Hypothalamus (tissue), 51 donors: ENCODE measurements around the gene SLC12A4.
"Not testable (repeated sequence)": the region's sequence is repeated elsewhere in the genome, so short reads cannot be mapped to it uniquely, and the experiment has no call there.

Source experiments
- DNase-seq, 51 donors: peaks; one replicate each; lab custom pipeline; 2025; lab: John Stamatoyannopoulos, UW

The SLC12A4 gene

GRCh38 chr16:67943619-67944504 lies 24.6 kb downstream of the SLC12A4 start, which contains the start of gene LCAT:
Gene LCAT (minus strand): TSS chr16:67944120. CDS start chr16:67944101, 19 bp downstream.
- peak in 48 of 51 donors; percentile 17 to 91 (median 69) for DNase-seq

GRCh38 chr16:67943256-67943618 lies 25.2 kb downstream of the SLC12A4 start:
- no peak for DNase-seq

DNA sequence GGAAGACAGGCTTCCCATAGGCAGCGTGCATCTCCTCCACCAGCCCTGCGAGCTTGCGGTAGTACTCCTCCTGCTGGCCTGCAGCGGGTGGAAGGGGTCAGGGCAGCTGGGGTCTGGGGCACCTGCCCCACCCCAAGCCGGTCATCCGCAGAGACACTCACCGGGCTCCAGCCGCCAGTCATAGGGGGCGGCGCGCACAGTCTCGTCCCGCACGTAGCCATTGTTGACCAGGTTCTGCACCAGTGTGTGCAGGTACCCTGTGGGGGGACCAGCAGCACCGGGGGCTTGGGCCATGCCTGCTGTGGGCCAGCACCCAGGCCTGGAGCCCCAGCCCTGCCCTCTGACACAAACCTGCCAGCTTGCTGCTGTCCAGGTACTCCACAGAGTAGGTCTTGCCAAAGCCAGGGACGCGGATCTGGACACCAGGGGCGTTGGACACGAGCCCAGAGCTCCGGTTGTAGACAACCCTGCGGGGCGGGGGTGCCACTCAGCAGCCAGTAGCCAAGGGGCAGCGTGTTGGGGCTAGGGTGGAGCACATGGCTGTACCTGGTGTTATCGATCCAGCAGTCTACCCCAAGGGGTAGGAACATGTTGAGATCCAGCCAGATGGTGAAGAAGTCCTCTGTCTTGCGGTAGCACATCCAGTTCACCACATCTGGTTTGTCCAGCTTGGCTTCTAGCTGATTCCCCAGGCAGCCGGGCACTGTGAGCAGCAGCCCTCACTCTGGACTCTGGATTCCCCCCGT lies 25.8 kb downstream of the SLC12A4 start:
- no peak for DNase-seq

DNA sequence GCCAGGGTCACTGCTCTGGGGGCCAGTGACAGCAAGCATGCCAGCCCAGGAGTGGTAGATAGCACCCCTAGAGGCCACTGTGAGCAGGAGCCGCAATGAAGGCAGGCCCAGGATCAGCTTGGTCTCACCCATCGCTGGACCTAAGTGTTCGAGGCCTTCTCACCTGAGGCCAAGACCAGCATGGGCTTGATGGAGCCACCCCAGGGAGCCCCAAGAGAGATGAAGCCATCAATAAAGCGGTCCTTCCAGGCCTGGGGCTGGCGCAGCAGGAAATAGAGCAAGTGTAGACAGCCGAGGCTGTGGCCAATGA lies 26.3 kb downstream of the SLC12A4 start:
- DNase-seq: peak in 11 of 51 donors; percentile 14 to 39 (median 32)

- DNase-seq: peak in 1 of 51 donors; percentile 14
These were observed 26.8 kb downstream of the SLC12A4 start for GRCh38 chr16:67941469-67942199.

DNA sequence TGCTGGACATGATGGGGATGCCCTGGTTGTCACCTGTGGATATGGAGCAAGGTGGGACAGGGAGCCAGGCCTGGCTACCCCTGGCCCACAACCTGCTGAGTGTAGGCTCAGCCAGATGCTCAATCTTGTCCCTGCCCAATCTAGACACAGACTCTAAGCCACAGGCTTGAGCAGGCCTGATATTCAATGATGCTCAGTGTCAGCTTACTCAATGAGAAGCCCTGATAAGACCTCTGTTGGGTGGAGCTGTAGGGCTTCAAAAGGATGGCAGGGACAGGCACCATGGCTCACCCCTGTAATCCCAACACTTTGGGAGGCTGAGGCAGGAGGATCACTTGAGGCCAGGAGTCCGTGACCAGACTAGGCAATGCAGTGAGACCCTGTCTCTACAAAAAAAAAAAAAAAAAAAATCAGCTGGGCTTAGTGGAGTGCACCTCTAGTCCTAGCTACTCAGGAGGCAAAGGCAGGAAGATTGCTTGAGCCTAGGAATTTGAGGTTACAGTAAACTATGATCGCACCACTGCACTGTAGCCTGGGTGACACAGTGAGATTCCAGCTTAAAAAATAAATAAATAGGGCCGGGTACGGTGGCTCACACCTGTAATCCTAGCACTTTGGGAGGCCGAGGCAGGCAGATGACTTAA lies 27.9 kb downstream of the SLC12A4 start:
- DNase-seq: no peak

DNA sequence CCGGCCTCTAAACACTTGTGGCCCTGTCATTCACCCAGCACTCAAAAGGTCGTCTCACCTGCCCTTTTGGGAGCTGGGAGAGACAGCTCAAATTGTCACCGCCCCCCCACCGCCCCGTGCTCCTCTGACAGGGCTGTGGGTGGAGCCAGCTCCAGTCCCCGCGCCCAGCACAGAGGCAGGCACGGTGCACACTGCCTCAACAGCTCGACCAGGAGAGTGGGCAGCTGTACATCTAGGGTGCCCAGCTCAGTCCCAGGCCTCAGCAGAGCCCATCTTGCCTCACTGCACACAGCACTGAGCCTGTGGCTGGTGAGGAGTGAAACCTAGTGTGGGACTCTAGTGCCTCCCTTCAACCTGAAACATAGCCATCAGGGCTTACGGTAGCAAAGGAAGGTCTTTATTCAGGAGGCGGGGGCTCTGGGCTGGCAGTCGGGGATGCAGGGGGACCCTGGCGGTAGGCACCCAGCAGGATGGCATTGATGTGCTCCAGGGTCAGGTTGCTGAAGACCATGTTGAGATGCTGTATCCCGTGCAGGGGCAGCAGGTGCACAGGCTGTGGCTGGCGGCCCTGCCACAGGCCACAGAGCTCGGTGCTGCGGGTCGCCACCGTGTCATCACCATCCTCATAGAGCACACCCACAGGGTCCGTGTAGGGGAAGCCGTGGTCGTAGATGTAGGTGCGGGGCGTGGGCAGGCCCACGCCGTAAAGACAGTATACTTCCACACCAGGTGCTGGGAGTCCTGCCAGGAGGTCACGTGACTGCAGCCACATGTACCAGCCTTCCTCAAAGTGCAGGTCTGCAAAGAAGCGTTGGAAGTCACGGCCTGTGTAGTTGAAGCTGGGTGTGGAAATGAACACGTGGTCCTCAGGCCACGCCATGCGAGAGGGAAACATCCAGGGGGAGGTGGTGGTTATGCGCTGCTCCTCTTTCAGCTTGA lies 28.7 kb downstream of the SLC12A4 start:
- no peak for DNase-seq

GRCh38 chr16:67937713-67938112 lies 30.7 kb downstream of the SLC12A4 start:
- not testable (repeated sequence) for DNase-seq

DNA sequence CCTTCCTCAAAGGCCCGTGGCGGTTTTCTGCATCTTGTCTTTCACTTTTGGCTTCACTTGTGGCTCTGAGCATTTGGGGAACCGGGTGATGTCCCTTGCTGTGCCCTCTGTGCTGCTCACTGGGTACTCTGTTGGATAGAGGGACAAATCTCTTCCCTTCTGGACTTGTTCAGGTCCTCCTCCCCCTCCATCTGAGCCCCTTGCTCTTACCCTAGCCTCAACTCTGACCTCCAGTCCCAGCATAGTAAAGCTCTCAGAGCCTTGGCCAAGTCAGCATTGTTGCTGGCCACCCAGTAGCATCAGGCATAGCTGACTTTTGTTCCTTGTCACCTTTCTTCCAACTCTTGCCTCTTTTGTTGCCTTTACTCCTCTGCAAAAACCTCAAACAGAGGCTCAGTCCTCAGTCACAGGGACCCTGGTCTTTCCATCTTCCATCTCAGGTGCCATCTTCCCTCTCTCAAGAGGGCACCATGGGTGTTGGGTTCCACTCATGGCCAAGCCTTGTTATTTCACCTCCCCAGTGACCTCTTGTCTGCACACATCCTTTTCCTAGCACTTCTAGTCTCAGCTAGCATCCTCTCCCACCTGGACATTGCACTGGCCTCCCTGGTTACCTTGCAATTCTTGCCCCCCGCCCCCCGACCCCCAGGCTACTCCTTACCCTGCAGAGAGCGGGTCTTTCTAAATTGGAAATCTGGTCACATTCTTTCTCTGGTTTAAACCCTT lies 31.4 kb downstream of the SLC12A4 start:
- DNase-seq: peak in 7 of 51 donors; percentile 22 to 65 (median 50)

GRCh38 chr16:67936124-67936879 lies 32.1 kb downstream of the SLC12A4 start, which contains the start of gene PSMB10:
Gene PSMB10 (minus strand): TSS chr16:67936850. CDS start chr16:67936749, 101 bp downstream.
- DNase-seq: peak in 34 of 51 donors; percentile 16 to 70 (median 54)

DNA sequence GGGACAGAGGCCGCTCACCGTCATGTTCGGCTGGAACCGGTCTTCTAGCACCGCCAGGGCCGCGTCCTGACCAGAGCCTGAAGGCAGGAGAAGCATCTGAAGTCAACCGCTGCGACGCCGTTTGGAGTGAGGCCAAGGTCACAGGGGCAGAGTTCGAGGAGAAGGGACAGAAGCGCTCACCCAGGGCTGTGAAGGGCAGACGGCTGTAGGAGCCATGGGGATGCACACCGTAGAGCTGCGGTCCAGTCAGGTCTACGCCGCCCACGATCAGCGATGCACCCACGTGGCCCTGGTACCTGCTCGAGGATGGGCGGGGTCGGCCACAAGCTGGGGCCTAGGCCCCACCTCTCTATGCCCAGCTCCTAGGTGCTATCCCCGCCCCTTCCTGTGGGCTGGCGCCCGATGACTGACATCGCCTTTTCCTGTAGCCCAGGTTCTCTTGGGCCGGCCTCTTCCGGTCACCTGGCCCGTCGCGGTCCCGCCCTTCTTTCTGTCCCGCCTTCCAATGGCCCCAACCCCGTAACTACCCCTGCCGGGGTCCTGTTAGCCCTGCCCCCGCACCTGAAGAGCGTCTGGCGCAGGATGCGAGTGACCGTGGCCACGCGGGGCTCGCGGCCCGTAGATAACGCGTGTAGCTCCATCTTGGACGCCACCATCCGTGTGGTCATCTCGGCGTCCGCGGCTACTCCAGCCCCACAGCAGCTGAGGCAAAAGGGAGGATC lies 32.9 kb downstream of the SLC12A4 start:
- peak; percentile 43 to 98 (median 91) for DNase-seq

- no peak for DNase-seq
These were observed 33.4 kb downstream of the SLC12A4 start for GRCh38 chr16:67935101-67935401.

GRCh38 chr16:67934306-67935100 lies 33.9 kb downstream of the SLC12A4 start:
- peak in 3 of 51 donors; percentile 14 to 41 (median 22) for DNase-seq

GRCh38 chr16:67933805-67934204 lies 34.6 kb downstream of the SLC12A4 start:
- no peak for DNase-seq

DNA sequence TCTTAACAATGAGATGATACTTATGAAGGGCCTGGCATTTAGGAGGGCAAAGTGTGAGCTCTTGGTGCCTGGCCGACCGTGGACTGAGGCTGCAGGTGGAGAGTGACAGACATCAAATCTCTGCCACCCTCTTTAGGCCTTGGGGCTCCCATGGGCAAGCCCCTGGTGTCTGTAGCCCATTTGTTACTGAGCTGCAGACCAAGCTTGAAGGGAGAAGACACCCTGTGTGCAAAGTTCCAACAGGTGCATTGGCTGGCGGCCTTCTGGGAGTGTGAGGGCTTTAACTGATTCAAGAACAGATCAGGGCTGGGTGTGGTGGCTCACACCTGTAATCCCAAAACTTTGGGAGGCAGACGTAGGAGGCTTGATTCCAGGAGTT lies 36.0 kb downstream of the SLC12A4 start:
- DNase-seq: no peak

- no peak for DNase-seq
These were observed 36.5 kb downstream of the SLC12A4 start, which contains the start of gene CTRL for GRCh38 chr16:67931712-67932461. Gene CTRL (minus strand): TSS chr16:67931862. CDS start chr16:67931852, 10 bp downstream.
